ENCODE results near the gene TXLNG. TPM values are rescaled to one million over a fixed set of nuclear protein-coding genes. Genes with fewer than 3 reads are reported as not detected.

Gene TXLNG
- total and polyA plus RNA-seq, 2 of the 13 experiments (the other 11 are each of a cell fraction or from before 2014, with no cell fraction given): 13.1 to 15.5 TPM

DNA sequence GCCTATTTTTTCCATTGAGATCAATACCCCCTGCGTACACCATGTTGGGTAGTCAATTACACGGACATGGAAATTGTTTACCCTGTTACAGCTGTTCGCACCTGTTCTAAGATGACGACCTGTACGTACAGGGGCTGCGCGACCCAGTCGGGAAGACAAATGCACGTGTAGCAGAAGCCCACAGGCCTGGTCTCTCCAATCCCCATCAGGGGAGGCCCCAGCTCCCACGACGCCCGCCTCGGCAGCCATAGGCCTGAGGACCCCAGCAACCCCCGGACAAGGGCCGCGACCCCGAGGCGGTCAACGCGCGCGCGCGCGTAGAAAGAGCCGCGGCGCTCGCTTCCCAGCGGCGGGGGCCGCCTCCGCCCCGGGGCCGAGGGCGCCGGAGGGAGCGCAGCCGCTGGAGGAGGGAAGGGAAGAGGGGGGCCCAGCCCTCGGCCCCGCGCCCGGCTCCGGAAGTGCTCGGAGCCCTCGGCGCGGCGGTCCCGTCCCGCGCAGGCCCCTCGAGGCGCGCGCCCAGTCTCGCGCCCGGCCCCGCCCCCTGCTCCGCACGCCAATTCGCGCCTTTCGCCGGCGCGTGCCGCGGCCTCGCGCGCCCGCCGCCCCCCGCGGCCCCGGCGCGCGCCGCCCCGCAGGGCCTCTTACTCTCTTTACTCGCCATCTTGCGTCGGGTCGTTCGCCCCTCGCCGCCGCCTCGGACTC, 83.3 kb downstream of the TXLNG start (continued):
- TF ChIP-seq ZNF160 (CRISPR knock-in tag; IDR thresholded peaks at IDR 0.05): no peak
- no peak for TF ChIP-seq CC2D1A (CRISPR knock-in tag; IDR thresholded peaks at IDR 0.05)
- no peak for TF ChIP-seq ZNF430 (CRISPR knock-in tag; IDR thresholded peaks at IDR 0.05)
- TF ChIP-seq ZFX (CRISPR knock-in tag; IDR thresholded peaks at IDR 0.05; ENCODE audit: low read depth): peak; percentile 49
- no peak for TF ChIP-seq ZNF251 (CRISPR knock-in tag; IDR thresholded peaks at IDR 0.05)
- TF ChIP-seq, protein P1, sequence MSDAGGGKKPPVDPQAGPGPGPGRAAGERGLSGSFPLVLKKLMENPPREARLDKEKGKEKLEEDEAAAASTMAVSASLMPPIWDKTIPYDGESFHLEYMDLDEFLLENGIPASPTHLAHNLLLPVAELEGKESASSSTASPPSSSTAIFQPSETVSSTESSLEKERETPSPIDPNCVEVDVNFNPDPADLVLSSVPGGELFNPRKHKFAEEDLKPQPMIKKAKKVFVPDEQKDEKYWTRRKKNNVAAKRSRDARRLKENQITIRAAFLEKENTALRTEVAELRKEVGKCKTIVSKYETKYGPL (CRISPR knock-in tag; IDR thresholded peaks at IDR 0.05): no peak
- TF ChIP-seq KMT2A (CRISPR knock-in tag; IDR thresholded peaks at IDR 0.05): no peak
- TF ChIP-seq ZNF780A (CRISPR knock-in tag; IDR thresholded peaks at IDR 0.05): no peak
- peak; percentile 36; the same call in 1 of the 2 replicates for TF ChIP-seq RBFOX2 (IDR thresholded peaks at IDR 0.05; ENCODE audit: low read depth, low read length)
- TF ChIP-seq YEATS4 (CRISPR knock-in tag; IDR thresholded peaks at IDR 0.05; ENCODE audit: borderline replicate concordance): peak; percentile 6; the same call in 1 of the 2 replicates
- no peak; the same call in 1 of the 2 replicates for TF ChIP-seq ZFY (CRISPR knock-in tag; IDR thresholded peaks at IDR 0.05)
- TF ChIP-seq MATR3 (CRISPR knock-in tag; IDR thresholded peaks at IDR 0.05): no peak
- peak; percentile 44 for TF ChIP-seq HNRNPLL (IDR thresholded peaks at IDR 0.05; ENCODE audit: low read depth, low read length, poor library complexity, severe bottlenecking)
- TF ChIP-seq SAP130 (CRISPR knock-in tag; IDR thresholded peaks at IDR 0.05; ENCODE audit: low read depth): peak; percentile 21; the same call in 1 of the 2 replicates
- TF ChIP-seq, protein P2, sequence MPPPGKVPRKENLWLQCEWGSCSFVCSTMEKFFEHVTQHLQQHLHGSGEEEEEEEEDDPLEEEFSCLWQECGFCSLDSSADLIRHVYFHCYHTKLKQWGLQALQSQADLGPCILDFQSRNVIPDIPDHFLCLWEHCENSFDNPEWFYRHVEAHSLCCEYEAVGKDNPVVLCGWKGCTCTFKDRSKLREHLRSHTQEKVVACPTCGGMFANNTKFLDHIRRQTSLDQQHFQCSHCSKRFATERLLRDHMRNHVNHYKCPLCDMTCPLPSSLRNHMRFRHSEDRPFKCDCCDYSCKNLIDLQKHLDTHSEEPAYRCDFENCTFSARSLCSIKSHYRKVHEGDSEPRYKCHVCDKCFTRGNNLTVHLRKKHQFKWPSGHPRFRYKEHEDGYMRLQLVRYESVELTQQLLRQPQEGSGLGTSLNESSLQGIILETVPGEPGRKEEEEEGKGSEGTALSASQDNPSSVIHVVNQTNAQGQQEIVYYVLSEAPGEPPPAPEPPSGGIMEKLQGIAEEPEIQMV (CRISPR knock-in tag; IDR thresholded peaks at IDR 0.05; ENCODE audit: low read depth): no peak
- TF ChIP-seq SALL1 (CRISPR knock-in tag; IDR thresholded peaks at IDR 0.05): no peak
- TF ChIP-seq, protein P3, sequence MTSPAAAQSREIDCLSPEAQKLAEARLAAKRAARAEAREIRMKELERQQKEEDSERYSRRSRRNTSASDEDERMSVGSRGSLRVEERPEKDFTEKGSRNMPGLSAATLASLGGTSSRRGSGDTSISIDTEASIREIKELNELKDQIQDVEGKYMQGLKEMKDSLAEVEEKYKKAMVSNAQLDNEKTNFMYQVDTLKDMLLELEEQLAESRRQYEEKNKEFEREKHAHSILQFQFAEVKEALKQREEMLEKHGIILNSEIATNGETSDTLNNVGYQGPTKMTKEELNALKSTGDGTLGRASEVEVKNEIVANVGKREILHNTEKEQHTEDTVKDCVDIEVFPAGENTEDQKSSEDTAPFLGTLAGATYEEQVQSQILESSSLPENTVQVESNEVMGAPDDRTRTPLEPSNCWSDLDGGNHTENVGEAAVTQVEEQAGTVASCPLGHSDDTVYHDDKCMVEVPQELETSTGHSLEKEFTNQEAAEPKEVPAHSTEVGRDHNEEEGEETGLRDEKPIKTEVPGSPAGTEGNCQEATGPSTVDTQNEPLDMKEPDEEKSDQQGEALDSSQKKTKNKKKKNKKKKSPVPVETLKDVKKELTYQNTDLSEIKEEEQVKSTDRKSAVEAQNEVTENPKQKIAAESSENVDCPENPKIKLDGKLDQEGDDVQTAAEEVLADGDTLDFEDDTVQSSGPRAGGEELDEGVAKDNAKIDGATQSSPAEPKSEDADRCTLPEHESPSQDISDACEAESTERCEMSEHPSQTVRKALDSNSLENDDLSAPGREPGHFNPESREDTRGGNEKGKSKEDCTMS (CRISPR knock-in tag; conservative IDR thresholded peaks at IDR 0.05): no peak
- TF ChIP-seq ZNF552 (CRISPR knock-in tag; IDR thresholded peaks at IDR 0.05; ENCODE audit: borderline replicate concordance): no peak
- no peak for TF ChIP-seq ZNF282 (IDR thresholded peaks at IDR 0.05; ENCODE audit: partially characterized antibody)
- TF ChIP-seq, protein P4, sequence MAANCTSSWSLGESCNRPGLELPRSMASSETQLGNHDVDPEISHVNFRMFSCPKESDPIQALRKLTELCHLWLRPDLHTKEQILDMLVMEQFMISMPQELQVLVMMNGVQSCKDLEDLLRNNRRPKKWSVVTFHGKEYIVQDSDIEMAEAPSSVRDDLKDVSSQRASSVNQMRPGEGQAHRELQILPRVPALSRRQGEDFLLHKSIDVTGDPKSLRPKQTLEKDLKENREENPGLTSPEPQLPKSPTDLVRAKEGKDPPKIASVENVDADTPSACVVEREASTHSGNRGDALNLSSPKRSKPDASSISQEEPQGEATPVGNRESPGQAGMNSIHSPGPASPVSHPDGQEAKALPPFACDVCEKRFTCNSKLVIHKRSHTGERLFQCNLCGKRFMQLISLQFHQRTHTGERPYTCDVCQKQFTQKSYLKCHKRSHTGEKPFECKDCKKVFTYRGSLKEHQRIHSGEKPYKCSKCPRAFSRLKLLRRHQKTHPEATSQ (CRISPR knock-in tag; IDR thresholded peaks at IDR 0.05; ENCODE audit: borderline replicate concordance): no peak
- TF ChIP-seq, protein P5, sequence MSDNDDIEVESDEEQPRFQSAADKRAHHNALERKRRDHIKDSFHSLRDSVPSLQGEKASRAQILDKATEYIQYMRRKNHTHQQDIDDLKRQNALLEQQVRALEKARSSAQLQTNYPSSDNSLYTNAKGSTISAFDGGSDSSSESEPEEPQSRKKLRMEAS (IDR thresholded peaks at IDR 0.05): peak; percentile 29; the same call in 1 of the 2 replicates
- TF ChIP-seq ZNF329 (CRISPR knock-in tag; IDR thresholded peaks at IDR 0.05; ENCODE audit: low read depth): no peak
- no peak for TF ChIP-seq ARNT (IDR thresholded peaks at IDR 0.05)
- TF ChIP-seq ZNF274 (CRISPR knock-in tag; IDR thresholded peaks at IDR 0.05): no peak
- no peak for TF ChIP-seq PITX1 (CRISPR knock-in tag; IDR thresholded peaks at IDR 0.05)
- no peak for TF ChIP-seq ZNF761 (CRISPR knock-in tag; conservative IDR thresholded peaks at IDR 0.05)
